Esophagus squamous epithelium (tissue), 4 donors: ENCODE data around the gene SAMD7.

ENCODE experiments used
- CTCF ChIP-seq, 6 experiments: fragments of 450-650 bp in 4 of 6; fragments of 200-600 bp in 2 of 6; sonication (generic) in 2 of 6; IDR thresholded peaks; one replicate each; pipeline ENCODE4 v1.5.1; 2016 to 2019; ENCODE audit warnings: antibody characterized with exemption in 6 of 6, mild to moderate bottlenecking in 4 of 6, moderate library complexity in 4 of 6
- POLR2A ChIP-seq, 4 donors: fragments of 450-650 bp; IDR thresholded peaks; one replicate each; pipeline ENCODE4 v1.6.1; 2017; ENCODE audit warnings: antibody characterized with exemption in 4 of 4, mild to moderate bottlenecking in 4 of 4, moderate library complexity in 3 of 4

GRCh38 chr3:169965562-169966427 lies 54.4 kb downstream of the SAMD7 start:
- TF ChIP-seq CTCF (IDR thresholded peaks at IDR 0.05) (no peak), POLR2A (IDR thresholded peaks at IDR 0.05) (no peak)
